Embryonic facial prominence (tissue), 1 donor: Measurements from ENCODE around the gene CPED1.
"Not testable (repeated sequence)": the region's sequence is repeated elsewhere in the genome, so short reads cannot be mapped to it uniquely, and the experiment has no call there.

Source experiments
- DNase-seq: peaks from one replicate; pipeline ENCODE4 v3.0.0-alpha.2; 2016; ENCODE audit errors: extremely low spot score

The CPED1 gene

GRCh38 chr7:120981888-120982615 is 6.5 kb upstream of the CPED1 start:
- DNase-seq: no peak

GRCh38 chr7:120983592-120983991 is 4.9 kb upstream of the CPED1 start:
- not testable (repeated sequence) for DNase-seq

GRCh38 chr7:120984406-120984805 is 4.1 kb upstream of the CPED1 start:
- no peak for DNase-seq

GRCh38 chr7:120985130-120985758 is 3.3 kb upstream of the CPED1 start:
- no peak for DNase-seq

- no peak for DNase-seq
Observed at GRCh38 chr7:120985839-120986238, 2.7 kb upstream of the CPED1 start.

- no peak for DNase-seq
Observed at GRCh38 chr7:120986650-120987049, 1.9 kb upstream of the CPED1 start.

GRCh38 chr7:120987280-120987679 is 1.2 kb upstream of the CPED1 start:
- no peak for DNase-seq

- peak; percentile 89 for DNase-seq
Observed at GRCh38 chr7:120987683-120988590, 574 bp upstream of the CPED1 start.

GRCh38 chr7:120989257-120990220 is 1.0 kb downstream of the CPED1 start:
- no peak for DNase-seq

GRCh38 chr7:120990468-120991118 is 2.1 kb downstream of the CPED1 start:
- no peak for DNase-seq

- no peak for DNase-seq
Observed at GRCh38 chr7:120991161-120991560, 2.6 kb downstream of the CPED1 start.

GRCh38 chr7:120991581-120991980 is 3.1 kb downstream of the CPED1 start:
- peak; percentile 21 for DNase-seq

GRCh38 chr7:120992272-120992964 is 3.9 kb downstream of the CPED1 start:
- DNase-seq: no peak

- DNase-seq: peak; percentile 82
Observed at GRCh38 chr7:120992965-120993494, 4.5 kb downstream of the CPED1 start.

- no peak for DNase-seq
Observed at GRCh38 chr7:120993553-120994191, 5.2 kb downstream of the CPED1 start.

- DNase-seq: no peak
Observed at GRCh38 chr7:120994512-120995410, 6.2 kb downstream of the CPED1 start.

GRCh38 chr7:120995654-120996053 is 7.1 kb downstream of the CPED1 start:
- DNase-seq: no peak

GRCh38 chr7:120996333-120996987 is 7.9 kb downstream of the CPED1 start:
- DNase-seq: peak; percentile 67
